HepG2 (cell line): ENCODE data around the gene CEBPA. TPM values are rescaled to one million over a fixed set of nuclear protein-coding genes. Genes with fewer than 3 reads are reported as not detected.

Source experiments
- AHDC1 ChIP-seq: sonication (generic); formaldehyde crosslinking; IDR thresholded peaks from 2 replicates; pipeline ENCODE4 v1.5.1; 2020; ENCODE audit warnings: mild to moderate bottlenecking, missing genetic modification reagents, borderline replicate concordance
- SP4 ChIP-seq: sonication (generic); formaldehyde crosslinking; IDR thresholded peaks from 2 replicates; pipeline ENCODE4 v1.8.1; 2023; ENCODE audit warnings: mild to moderate bottlenecking, missing genetic modification reagents
- ZNF724P ChIP-seq: sonication (generic); formaldehyde crosslinking; IDR thresholded peaks from 2 replicates; pipeline ENCODE4 v1.8.0; 2022; ENCODE audit warnings: missing genetic modification reagents, borderline replicate concordance
- ZNF883 ChIP-seq: sonication (generic); formaldehyde crosslinking; IDR thresholded peaks from 2 replicates; pipeline ENCODE4 v1.5.1; 2020; ENCODE audit warnings: mild to moderate bottlenecking, missing genetic modification reagents; ENCODE audit errors: not compliant biosample characterization
- polyA plus RNA-seq, 8 experiments: library from polyadenylated mRNA; depleted of rRNA in 3 of 8; stranded (reverse) in 7 of 8; unstranded in 1 of 8; fragments of >200 nt; fragmentation: Illumina TruSeq in 4 of 8; extraction: Trizol in 4 of 8; gene quantifications; 2 replicates each; pipeline versions ENCODE4 v1.2.1 to v1.2.3, GENCODE V29; 2011 to 2016; ENCODE audit warnings: low read depth in 4 of 8, missing spikeins in 1 of 8, mixed read lengths in 1 of 8; ENCODE audit not compliant: insufficient read depth in 1 of 8
- total RNA-seq, 5 experiments: library from RNA; depleted of rRNA; stranded (reverse); fragments of >200 nt; fragmentation: Illumina TruSeq; extraction: Trizol; gene quantifications; 2 replicates each; pipeline ENCODE4 v1.2.3, GENCODE V29; 2016; ENCODE audit warnings: low read depth in 1 of 5
- TF ChIP-seq, protein P1 (sequence below), 2 experiments: fragments of 450-650 bp in 1 of 2; sonication (generic) in 1 of 2; formaldehyde crosslinking in 1 of 2; IDR thresholded peaks; 2 replicates each; pipeline versions ENCODE4 v1.6.1 to v1.8.0; 2016 to 2022; ENCODE audit warnings: antibody characterized with exemption in 1 of 2, mild to moderate bottlenecking in 1 of 2, missing genetic modification reagents in 1 of 2
- TF ChIP-seq, protein P2 (sequence below): sonication (generic); formaldehyde crosslinking; IDR thresholded peaks from 2 replicates; pipeline ENCODE4 v1.4.0; 2020; ENCODE audit warnings: mild to moderate bottlenecking, missing genetic modification reagents, borderline replicate concordance
- TF ChIP-seq, protein P3 (sequence below): sonication (generic); formaldehyde crosslinking; IDR thresholded peaks from 2 replicates; pipeline ENCODE4 v1.9.0; 2022; ENCODE audit warnings: missing genetic modification reagents, mild to moderate bottlenecking, borderline replicate concordance

The CEBPA gene
- total and polyA plus RNA-seq, 2 of the 13 experiments (the other 11 are each of a cell fraction or from before 2014, with no cell fraction given), result 24.8 to 103 TPM

GRCh38 chr19:33300894-33301143 is 1.5 kb downstream of the CEBPA start (continued):
- TF ChIP-seq, protein P1, sequence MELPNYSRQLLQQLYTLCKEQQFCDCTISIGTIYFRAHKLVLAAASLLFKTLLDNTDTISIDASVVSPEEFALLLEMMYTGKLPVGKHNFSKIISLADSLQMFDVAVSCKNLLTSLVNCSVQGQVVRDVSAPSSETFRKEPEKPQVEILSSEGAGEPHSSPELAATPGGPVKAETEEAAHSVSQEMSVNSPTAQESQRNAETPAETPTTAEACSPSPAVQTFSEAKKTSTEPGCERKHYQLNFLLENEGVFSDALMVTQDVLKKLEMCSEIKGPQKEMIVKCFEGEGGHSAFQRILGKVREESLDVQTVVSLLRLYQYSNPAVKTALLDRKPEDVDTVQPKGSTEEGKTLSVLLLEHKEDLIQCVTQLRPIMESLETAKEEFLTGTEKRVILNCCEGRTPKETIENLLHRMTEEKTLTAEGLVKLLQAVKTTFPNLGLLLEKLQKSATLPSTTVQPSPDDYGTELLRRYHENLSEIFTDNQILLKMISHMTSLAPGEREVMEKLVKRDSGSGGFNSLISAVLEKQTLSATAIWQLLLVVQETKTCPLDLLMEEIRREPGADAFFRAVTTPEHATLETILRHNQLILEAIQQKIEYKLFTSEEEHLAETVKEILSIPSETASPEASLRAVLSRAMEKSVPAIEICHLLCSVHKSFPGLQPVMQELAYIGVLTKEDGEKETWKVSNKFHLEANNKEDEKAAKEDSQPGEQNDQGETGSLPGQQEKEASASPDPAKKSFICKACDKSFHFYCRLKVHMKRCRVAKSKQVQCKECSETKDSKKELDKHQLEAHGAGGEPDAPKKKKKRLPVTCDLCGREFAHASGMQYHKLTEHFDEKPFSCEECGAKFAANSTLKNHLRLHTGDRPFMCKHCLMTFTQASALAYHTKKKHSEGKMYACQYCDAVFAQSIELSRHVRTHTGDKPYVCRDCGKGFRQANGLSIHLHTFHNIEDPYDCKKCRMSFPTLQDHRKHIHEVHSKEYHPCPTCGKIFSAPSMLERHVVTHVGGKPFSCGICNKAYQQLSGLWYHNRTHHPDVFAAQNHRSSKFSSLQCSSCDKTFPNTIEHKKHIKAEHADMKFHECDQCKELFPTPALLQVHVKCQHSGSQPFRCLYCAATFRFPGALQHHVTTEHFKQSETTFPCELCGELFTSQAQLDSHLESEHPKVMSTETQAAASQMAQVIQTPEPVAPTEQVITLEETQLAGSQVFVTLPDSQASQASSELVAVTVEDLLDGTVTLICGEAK (IDR thresholded peaks at IDR 0.05), result no peak
- TF ChIP-seq, protein P1 (CRISPR knock-in tag; IDR thresholded peaks at IDR 0.05), result no peak
- TF ChIP-seq SP4 (CRISPR knock-in tag) (no peak), AHDC1 (CRISPR knock-in tag) (no peak), ZNF883 (CRISPR knock-in tag) (no peak), ZNF724P (CRISPR knock-in tag) (no peak)
- TF ChIP-seq, protein P2, sequence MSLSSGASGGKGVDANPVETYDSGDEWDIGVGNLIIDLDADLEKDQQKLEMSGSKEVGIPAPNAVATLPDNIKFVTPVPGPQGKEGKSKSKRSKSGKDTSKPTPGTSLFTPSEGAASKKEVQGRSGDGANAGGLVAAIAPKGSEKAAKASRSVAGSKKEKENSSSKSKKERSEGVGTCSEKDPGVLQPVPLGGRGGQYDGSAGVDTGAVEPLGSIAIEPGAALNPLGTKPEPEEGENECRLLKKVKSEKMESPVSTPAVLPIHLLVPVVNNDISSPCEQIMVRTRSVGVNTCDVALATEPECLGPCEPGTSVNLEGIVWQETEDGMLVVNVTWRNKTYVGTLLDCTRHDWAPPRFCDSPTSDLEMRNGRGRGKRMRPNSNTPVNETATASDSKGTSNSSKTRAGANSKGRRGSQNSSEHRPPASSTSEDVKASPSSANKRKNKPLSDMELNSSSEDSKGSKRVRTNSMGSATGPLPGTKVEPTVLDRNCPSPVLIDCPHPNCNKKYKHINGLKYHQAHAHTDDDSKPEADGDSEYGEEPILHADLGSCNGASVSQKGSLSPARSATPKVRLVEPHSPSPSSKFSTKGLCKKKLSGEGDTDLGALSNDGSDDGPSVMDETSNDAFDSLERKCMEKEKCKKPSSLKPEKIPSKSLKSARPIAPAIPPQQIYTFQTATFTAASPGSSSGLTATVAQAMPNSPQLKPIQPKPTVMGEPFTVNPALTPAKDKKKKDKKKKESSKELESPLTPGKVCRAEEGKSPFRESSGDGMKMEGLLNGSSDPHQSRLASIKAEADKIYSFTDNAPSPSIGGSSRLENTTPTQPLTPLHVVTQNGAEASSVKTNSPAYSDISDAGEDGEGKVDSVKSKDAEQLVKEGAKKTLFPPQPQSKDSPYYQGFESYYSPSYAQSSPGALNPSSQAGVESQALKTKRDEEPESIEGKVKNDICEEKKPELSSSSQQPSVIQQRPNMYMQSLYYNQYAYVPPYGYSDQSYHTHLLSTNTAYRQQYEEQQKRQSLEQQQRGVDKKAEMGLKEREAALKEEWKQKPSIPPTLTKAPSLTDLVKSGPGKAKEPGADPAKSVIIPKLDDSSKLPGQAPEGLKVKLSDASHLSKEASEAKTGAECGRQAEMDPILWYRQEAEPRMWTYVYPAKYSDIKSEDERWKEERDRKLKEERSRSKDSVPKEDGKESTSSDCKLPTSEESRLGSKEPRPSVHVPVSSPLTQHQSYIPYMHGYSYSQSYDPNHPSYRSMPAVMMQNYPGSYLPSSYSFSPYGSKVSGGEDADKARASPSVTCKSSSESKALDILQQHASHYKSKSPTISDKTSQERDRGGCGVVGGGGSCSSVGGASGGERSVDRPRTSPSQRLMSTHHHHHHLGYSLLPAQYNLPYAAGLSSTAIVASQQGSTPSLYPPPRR, result no peak
- TF ChIP-seq, protein P3, sequence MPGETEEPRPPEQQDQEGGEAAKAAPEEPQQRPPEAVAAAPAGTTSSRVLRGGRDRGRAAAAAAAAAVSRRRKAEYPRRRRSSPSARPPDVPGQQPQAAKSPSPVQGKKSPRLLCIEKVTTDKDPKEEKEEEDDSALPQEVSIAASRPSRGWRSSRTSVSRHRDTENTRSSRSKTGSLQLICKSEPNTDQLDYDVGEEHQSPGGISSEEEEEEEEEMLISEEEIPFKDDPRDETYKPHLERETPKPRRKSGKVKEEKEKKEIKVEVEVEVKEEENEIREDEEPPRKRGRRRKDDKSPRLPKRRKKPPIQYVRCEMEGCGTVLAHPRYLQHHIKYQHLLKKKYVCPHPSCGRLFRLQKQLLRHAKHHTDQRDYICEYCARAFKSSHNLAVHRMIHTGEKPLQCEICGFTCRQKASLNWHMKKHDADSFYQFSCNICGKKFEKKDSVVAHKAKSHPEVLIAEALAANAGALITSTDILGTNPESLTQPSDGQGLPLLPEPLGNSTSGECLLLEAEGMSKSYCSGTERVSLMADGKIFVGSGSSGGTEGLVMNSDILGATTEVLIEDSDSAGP (CRISPR knock-in tag), result peak; percentile 21; the same call in 1 of the 2 replicates
